Measurements from ENCODE around the gene ROBO1. TPM values are rescaled to one million over a fixed set of nuclear protein-coding genes. Genes with fewer than 3 reads are reported as not detected.
A peak's percentile ranks its signal among the peaks of the same experiment; 100 is the strongest.

ROBO1 gene
- total RNA-seq, 8 experiments from 2014 or later: 45.0 to 147 (median 67.8) TPM

DNA sequence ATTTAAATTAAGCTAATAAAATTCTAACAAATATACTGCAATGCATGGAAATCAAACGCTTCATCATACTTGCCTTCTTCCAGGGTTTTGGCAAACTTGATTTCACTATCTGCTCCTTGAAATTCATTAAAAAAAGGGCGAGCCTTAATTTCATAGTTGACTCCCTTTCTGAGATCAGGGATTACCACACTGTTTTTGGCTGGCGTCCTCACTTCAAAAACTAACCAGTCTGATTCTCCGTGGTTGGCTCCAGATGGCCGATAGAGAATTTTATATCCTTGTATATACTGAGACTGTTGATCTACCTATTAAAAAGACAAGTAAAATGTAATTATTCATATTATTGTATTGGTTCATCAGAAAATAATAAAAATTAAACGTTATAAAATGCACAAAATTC, 1106.8 kb downstream of the ROBO1 start:
- in situ Hi-C loops (cut with MboI; ENCODE audit: low pct_unique_long_range_greater_than_20kb in 2 of 9, low sequenced_read_pairs in 9 of 9, unreplicated experiment in 9 of 9): loop anchor here (10.0 to 25.0 kb wide), 9 partner anchors 151 to 851 kb away; no protein-coding TSS in a partner anchor
- Histone ChIP-seq H3K27ac (no peak overlapping the region), H3K4me1 (replicated peaks in 1 of 2) (no peaks in the 10 kb centered on the region), H3K4me3 (no peak overlapping the region)
- peak in 1 of 8 experiments; percentile 78 for ATAC-seq (replicated peaks in 6 of 8)
- 19 to 95% (median 87%) methylated on average over 4 to 6 of the region's 6 CpGs for WGBS, 10 experiments

- no peak overlapping the region for H3K4me3 ChIP-seq
- no peak overlapping the region for H3K27ac ChIP-seq
- no peak for ATAC-seq (replicated peaks in 6 of 8)
- in situ Hi-C loops (cut with MboI; ENCODE audit: low pct_unique_long_range_greater_than_20kb in 2 of 9, low sequenced_read_pairs in 9 of 9, unreplicated experiment in 9 of 9): loop anchor here in 8 of 9 experiments (25.0 kb wide), 7 partner anchors 153 to 853 kb away; no protein-coding TSS in a partner anchor
- no peaks in the 10 kb centered on the region for H3K4me1 ChIP-seq (replicated peaks in 1 of 2)
- 0 to 100% (median 25%) methylated on average over 1 to 6 of the region's 6 CpGs for whole genome bisulfite sequencing, 10 experiments
Observed at GRCh38 chr3:78659386-78659987, 1108.3 kb downstream of the ROBO1 start.

- H3K4me3 ChIP-seq: no peak overlapping the region
- ATAC-seq (replicated peaks in 6 of 8): peak in 2 of 8 experiments; percentile 48 to 62
- H3K4me1 ChIP-seq (replicated peaks in 1 of 2): peaks cover 15 to 37% of the 10 kb centered on the region in 2 donors
- in situ Hi-C loops (cut with MboI; ENCODE audit: low pct_unique_long_range_greater_than_20kb in 2 of 9, low sequenced_read_pairs in 9 of 9, unreplicated experiment in 9 of 9): loop anchor here in 3 of 9 experiments (25.0 kb wide), 2 partner anchors 385 to 1610 kb away; partner anchors contain the start of gene ROBO2 (in 2 of the 3)
- WGBS, 10 experiments: 0 to 66% (median 33%) methylated on average over 1 to 2 of the region's 2 CpGs
- H3K27ac ChIP-seq: no peak overlapping the region
Observed at GRCh38 chr3:78647726-78648125, 1120.1 kb downstream of the ROBO1 start.

- Histone ChIP-seq H3K27ac (no peak overlapping the region), H3K4me3 (no peak overlapping the region), H3K4me1 (replicated peaks in 1 of 2) (peaks cover 15 to 37% of the 10 kb centered on the region in 2 donors)
- in situ Hi-C loops (cut with MboI; ENCODE audit: low pct_unique_long_range_greater_than_20kb in 2 of 9, low sequenced_read_pairs in 9 of 9, unreplicated experiment in 9 of 9): loop anchor here in 3 of 9 experiments (25.0 kb wide), 2 partner anchors 383 to 1608 kb away; partner anchors contain the start of gene ROBO2 (in 2 of the 3)
- WGBS, 10 experiments: 17 to 100% (median 50%) methylated on average over 2 to 4 of the region's 4 CpGs
- ATAC-seq (replicated peaks in 6 of 8): peak; percentile 38 to 60 (median 54)
Observed at GRCh38 chr3:78645628-78646310, 1122.0 kb downstream of the ROBO1 start.

- H3K27ac ChIP-seq: no peak overlapping the region
- in situ Hi-C loops (cut with MboI; ENCODE audit: low pct_unique_long_range_greater_than_20kb in 2 of 9, low sequenced_read_pairs in 9 of 9, unreplicated experiment in 9 of 9): loop anchor here in 3 of 9 experiments (25.0 kb wide), 2 partner anchors 383 to 1608 kb away; partner anchors contain the start of gene ROBO2 (in 2 of the 3)
- 17 to 100% (median 52%) methylated on average over 1 of the region's 1 CpG; no CpG with 5 or more reads in 4 of the 10 experiments for WGBS, 10 experiments
- ATAC-seq (replicated peaks in 6 of 8): no peak
- no peak overlapping the region for H3K4me3 ChIP-seq
- peaks cover 15 to 33% of the 10 kb centered on the region in 2 donors for H3K4me1 ChIP-seq (replicated peaks in 1 of 2)
Observed at GRCh38 chr3:78644847-78645246, 1123.0 kb downstream of the ROBO1 start.

DNA sequence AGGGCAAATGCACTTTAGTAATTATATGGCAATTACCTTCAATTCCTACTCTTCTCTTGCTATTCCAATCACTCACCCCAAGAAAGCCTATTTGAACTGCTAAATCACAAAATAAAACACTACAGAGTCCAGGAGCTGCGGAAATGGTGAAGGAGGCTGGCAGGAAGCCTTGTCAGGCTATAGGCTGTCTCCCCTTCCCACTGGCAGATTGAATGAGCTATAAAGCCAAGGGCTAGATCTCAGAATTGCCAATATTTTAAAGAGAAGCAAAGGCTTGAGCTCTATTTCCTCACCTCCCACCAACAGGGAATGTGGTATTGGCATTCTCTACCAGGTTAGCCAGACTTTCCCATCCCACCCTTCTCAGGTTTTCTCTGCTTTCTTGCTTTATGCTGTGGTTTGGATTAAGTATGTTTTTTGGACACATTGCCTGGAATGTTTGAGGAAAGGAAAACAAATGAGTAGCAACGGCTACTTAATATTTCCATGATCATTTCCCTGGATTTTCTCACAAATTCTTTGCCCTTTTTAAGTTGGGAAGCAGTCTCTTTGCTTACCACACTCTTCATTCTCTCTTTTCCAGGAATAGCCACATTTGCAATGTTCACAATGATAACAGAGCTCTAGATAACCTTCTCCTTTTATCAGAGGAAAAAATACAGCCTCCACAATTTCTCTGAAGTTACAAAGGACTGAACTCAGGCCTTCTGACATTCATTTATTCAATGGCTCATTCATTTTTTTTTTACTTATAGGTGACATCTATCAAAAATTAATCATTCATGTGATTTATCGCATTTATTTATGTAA, 1125.4 kb downstream of the ROBO1 start:
- no peak overlapping the region for H3K27ac ChIP-seq
- in situ Hi-C loops (cut with MboI; ENCODE audit: low pct_unique_long_range_greater_than_20kb in 2 of 9, low sequenced_read_pairs in 9 of 9, unreplicated experiment in 9 of 9): loop anchor here in 3 of 9 experiments (25.0 kb wide), 2 partner anchors 380 to 1605 kb away; partner anchors contain the start of gene ROBO2 (in 2 of the 3)
- whole genome bisulfite sequencing, 10 experiments: 0 to 91% (median 47%) methylated on average over 1 to 3 of the region's 3 CpGs

GRCh38 chr3:78641703-78642102, 1126.1 kb downstream of the ROBO1 start:
- in situ Hi-C loops (cut with MboI; ENCODE audit: low pct_unique_long_range_greater_than_20kb in 2 of 9, low sequenced_read_pairs in 9 of 9, unreplicated experiment in 9 of 9): loop anchor here in 3 of 9 experiments (25.0 kb wide), 2 partner anchors 379 to 1604 kb away; partner anchors contain the start of gene ROBO2 (in 2 of the 3)
- H3K4me3 ChIP-seq: no peak overlapping the region
- 60 to 100% (median 94%) methylated on average over 2 of the region's 2 CpGs; no CpG with 5 or more reads in 3 of the 10 experiments for WGBS, 10 experiments
- peaks cover 0 to 4% of the 10 kb centered on the region in 2 donors for H3K4me1 ChIP-seq (replicated peaks in 1 of 2)
- no peak for ATAC-seq (replicated peaks in 6 of 8)
- H3K27ac ChIP-seq: no peak overlapping the region

More for the DNA sequence above, 1125.4 kb downstream of the ROBO1 start:
- Histone ChIP-seq H3K4me3 (no peak overlapping the region), H3K4me1 (replicated peaks in 1 of 2) (peaks cover 0 to 10% of the 10 kb centered on the region in 2 donors)
- no peak for ATAC-seq (replicated peaks in 6 of 8)

- H3K27ac ChIP-seq: no peak overlapping the region
- ATAC-seq (replicated peaks in 6 of 8): no peak
- 60 to 100% (median 89%) methylated on average over 1 to 3 of the region's 3 CpGs; no CpG with 5 or more reads in 1 of the 10 experiments for WGBS, 10 experiments
- H3K4me1 ChIP-seq (replicated peaks in 1 of 2): no peaks in the 10 kb centered on the region
- H3K4me3 ChIP-seq: no peak overlapping the region
- in situ Hi-C loops (cut with MboI; ENCODE audit: low pct_unique_long_range_greater_than_20kb in 2 of 9, low sequenced_read_pairs in 9 of 9, unreplicated experiment in 9 of 9): loop anchor here in 3 of 9 experiments (25.0 kb wide), 2 partner anchors 372 to 1597 kb away; partner anchors contain the start of gene ROBO2 (in 2 of the 3)
Observed at GRCh38 chr3:78634316-78634715, 1133.5 kb downstream of the ROBO1 start.

- WGBS, 10 experiments: 30 to 100% (median 83%) methylated on average over 2 to 4 of the region's 4 CpGs; no CpG with 5 or more reads in 2 of the 10 experiments
- peak in 3 of 8 experiments; percentile 57 to 78 (median 78) for ATAC-seq (replicated peaks in 6 of 8)
Observed at GRCh38 chr3:78633626-78634025, 1134.2 kb downstream of the ROBO1 start.

DNA sequence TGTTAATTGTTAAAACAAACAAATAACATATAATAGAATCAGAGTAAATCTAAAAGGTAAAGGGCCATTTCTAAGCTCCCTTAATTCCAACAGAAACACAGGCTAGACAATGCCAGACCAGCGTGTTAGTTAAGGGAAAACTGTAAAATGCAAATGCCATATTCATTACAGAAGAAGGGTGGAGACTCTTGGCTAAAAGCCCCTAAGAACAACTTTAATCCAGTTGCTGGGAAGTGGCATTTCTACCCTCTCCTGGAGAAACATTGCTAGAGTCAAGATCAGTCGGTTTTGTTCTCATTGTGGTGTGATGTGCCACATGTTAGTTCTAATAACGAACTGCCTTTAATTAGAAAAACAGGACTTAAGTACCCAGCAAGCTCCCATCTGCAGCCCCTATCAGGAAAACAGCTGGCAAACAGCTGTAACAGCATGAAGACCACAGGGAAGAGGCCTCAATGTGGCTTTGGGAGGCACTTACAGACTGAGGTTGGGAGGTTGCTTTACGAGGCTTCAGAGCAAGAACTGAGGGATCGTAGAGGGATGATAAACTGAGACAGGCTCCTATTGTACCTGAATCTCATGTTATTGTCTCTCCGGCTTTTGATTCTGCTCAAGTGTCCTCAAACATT, 1134.8 kb downstream of the ROBO1 start:
- 0 to 100% (median 50%) methylated on average over 1 to 6 of the region's 6 CpGs for WGBS, 10 experiments
- in situ Hi-C loops (cut with MboI; ENCODE audit: low pct_unique_long_range_greater_than_20kb in 2 of 9, low sequenced_read_pairs in 9 of 9, unreplicated experiment in 9 of 9): loop anchor here in 3 of 9 experiments (25.0 kb wide), 2 partner anchors 371 to 1596 kb away; partner anchors contain the start of gene ROBO2 (in 2 of the 3)
- H3K4me3 ChIP-seq: no peak overlapping the region
- ATAC-seq (replicated peaks in 6 of 8): peak in 3 of 8 experiments; percentile 89 to 95 (median 91)
- H3K27ac ChIP-seq: no peak overlapping the region
- no peaks in the 10 kb centered on the region for H3K4me1 ChIP-seq (replicated peaks in 1 of 2)

More at GRCh38 chr3:78633626-78634025, 1134.2 kb downstream of the ROBO1 start:
- Histone ChIP-seq H3K27ac (no peak overlapping the region), H3K4me3 (no peak overlapping the region), H3K4me1 (replicated peaks in 1 of 2) (no peaks in the 10 kb centered on the region)
- in situ Hi-C loops (cut with MboI; ENCODE audit: low pct_unique_long_range_greater_than_20kb in 2 of 9, low sequenced_read_pairs in 9 of 9, unreplicated experiment in 9 of 9): loop anchor here in 3 of 9 experiments (25.0 kb wide), 2 partner anchors 371 to 1596 kb away; partner anchors contain the start of gene ROBO2 (in 2 of the 3)

DNA sequence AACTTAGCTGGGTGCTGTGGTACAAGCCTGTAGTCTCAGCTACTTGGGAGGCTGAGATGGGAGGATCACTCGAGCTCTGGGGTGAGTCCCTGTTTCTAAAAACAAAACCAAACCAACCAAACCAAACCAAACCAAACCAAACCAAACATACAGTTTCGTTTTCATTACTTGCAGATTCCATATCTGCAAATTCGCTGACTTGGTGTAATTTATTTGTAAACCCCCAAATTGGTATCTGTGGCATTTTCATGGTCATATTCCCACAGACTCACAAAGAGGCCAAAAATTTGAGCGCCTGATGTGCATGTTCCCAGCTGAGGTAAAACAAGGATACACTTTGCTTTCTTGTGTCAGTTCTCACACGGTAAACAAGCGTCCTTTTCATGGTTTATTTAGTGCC, 1138.3 kb downstream of the ROBO1 start:
- Histone ChIP-seq H3K4me1 (replicated peaks in 1 of 2) (no peaks in the 10 kb centered on the region), H3K4me3 (no peak overlapping the region), H3K27ac (no peak overlapping the region)
- in situ Hi-C loops (cut with MboI; ENCODE audit: low pct_unique_long_range_greater_than_20kb in 2 of 9, low sequenced_read_pairs in 9 of 9, unreplicated experiment in 9 of 9): loop anchor here in 3 of 9 experiments (25.0 kb wide), 2 partner anchors 367 to 1592 kb away; partner anchors contain the start of gene ROBO2 (in 2 of the 3)
- 81 to 100% (median 95%) methylated on average over 1 to 6 of the region's 6 CpGs; no CpG with 5 or more reads in 1 of the 10 experiments for WGBS, 10 experiments
- no peak for ATAC-seq (replicated peaks in 6 of 8)
